ENCODE data around the gene CFAP20.
"Not testable (repeated sequence)": the region's sequence is repeated elsewhere in the genome, so short reads cannot be mapped to it uniquely, and the experiment has no call there.

The CFAP20 gene

GRCh38 chr16:58094791-58095574, 34.2 kb downstream of the CFAP20 start:
- no peak for DNase-seq

- no peak for DNase-seq
Measured at GRCh38 chr16:58094026-58094425, 35.2 kb downstream of the CFAP20 start.

- DNase-seq = not testable (repeated sequence)
Measured at GRCh38 chr16:58090396-58090795, 38.8 kb downstream of the CFAP20 start.

- DNase-seq = no peak
Measured at GRCh38 chr16:58088091-58088490, 41.1 kb downstream of the CFAP20 start.

GRCh38 chr16:58087209-58087913, 41.8 kb downstream of the CFAP20 start:
- DNase-seq = no peak

- DNase-seq = no peak
Measured at GRCh38 chr16:58086381-58087208, 42.6 kb downstream of the CFAP20 start.

- DNase-seq = no peak
Measured at GRCh38 chr16:58085584-58086251, 43.5 kb downstream of the CFAP20 start.

GRCh38 chr16:58085171-58085570, 44.0 kb downstream of the CFAP20 start:
- no peak for DNase-seq

- DNase-seq = no peak
Measured at GRCh38 chr16:58084635-58085034, 44.5 kb downstream of the CFAP20 start.

- no peak for DNase-seq
Measured at GRCh38 chr16:58082381-58082780, 46.8 kb downstream of the CFAP20 start.

- DNase-seq = not testable (repeated sequence)
Measured at GRCh38 chr16:58080657-58081056, 48.5 kb downstream of the CFAP20 start.

- DNase-seq = no peak
Measured at GRCh38 chr16:58077796-58078195, 51.4 kb downstream of the CFAP20 start.

- DNase-seq = no peak
Measured at GRCh38 chr16:58076514-58076913, 52.7 kb downstream of the CFAP20 start.

GRCh38 chr16:58074657-58075056, 54.5 kb downstream of the CFAP20 start:
- no peak for DNase-seq

GRCh38 chr16:58073086-58073485, 56.1 kb downstream of the CFAP20 start:
- DNase-seq = not testable (repeated sequence)

GRCh38 chr16:58072134-58072533, 57.0 kb downstream of the CFAP20 start:
- DNase-seq = not testable (repeated sequence)

GRCh38 chr16:58070585-58070984, 58.6 kb downstream of the CFAP20 start:
- no peak for DNase-seq
